ENCODE data around the gene SOCS6.
"Not testable (repeated sequence)": the region's sequence is repeated elsewhere in the genome, so short reads cannot be mapped to it uniquely, and the experiment has no call there.

GRCh38 chr18:70348481-70348880, 59.6 kb downstream of the SOCS6 start:
- not testable (repeated sequence) for TF ChIP-seq POLR2A, CTCF (IDR thresholded peaks at IDR 0.05)

Measured in breast epithelium (tissue), 3 donors.